ENCODE data around the gene POLR2E. TPM values are rescaled to one million over a fixed set of nuclear protein-coding genes. Genes with fewer than 3 reads are reported as not detected.
A peak's percentile ranks its signal among the peaks of the same experiment; 100 is the strongest.

POLR2E gene
- total and polyA plus RNA-seq, 10 of the 15 experiments (the other 5 are each of a cell fraction or from before 2014, with no cell fraction given): 4.0 to 487 (median 200) TPM

DNA sequence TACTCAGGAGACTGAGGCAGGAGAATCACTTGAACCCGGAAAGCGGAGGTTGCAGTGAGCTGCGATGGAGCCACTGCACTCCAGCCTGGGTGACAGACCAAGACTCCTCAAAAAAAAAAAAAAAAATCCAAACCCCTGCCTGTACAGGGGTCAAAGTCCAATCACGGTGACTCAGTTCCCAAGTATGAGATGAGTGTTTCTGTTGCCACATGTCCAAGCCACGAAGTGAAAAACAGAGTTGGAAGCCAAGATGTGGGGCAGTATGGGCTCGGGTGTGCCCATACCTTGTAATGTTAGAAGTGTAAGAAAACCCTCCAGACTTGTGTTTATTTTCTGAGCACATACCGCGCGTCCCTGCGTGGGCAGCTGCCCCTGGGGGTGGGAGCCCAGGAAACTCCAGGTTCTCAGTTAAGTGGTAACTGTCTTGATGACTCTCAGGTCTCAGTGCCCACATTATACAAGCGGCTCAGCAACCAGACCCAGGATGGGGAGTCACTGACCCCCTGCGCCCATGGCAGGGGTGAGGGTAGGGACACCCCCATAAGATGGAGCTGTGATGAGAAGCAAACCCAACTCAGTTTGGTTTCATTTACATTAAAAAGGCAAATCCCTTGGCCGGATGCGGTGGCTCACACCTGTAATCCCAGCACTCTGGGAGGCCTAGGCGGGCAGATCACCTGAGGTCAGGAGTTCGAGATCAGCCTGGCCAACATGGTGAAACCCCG is 7.4 kb upstream of the POLR2E start (continued):
- TF ChIP-seq PRDM15 (CRISPR knock-in tag; IDR thresholded peaks at IDR 0.05) (no peak), IRF4 (IDR thresholded peaks at IDR 0.05; ENCODE audit: low read depth, low read length) (peak; percentile 94), MTA3 (IDR thresholded peaks at IDR 0.05; ENCODE audit: borderline replicate concordance, low read length) (no peak), RFX5 (IDR thresholded peaks at IDR 0.05; ENCODE audit: low read depth, low read length) (no peak), ZNF207 (IDR thresholded peaks at IDR 0.05; ENCODE audit: borderline replicate concordance) (no peak), JUNB (IDR thresholded peaks at IDR 0.05) (peak; percentile 95), CREB1 (IDR thresholded peaks at IDR 0.05; ENCODE audit: low read depth) (no peak), KLF5 (IDR thresholded peaks at IDR 0.05; ENCODE audit: partially characterized antibody) (peak; percentile 55), POU2F2 (IDR thresholded peaks at IDR 0.05; ENCODE audit: borderline replicate concordance, low read depth, low read length) (no peak), PAX8 (IDR thresholded peaks at IDR 0.05) (no peak), BCL11A (IDR thresholded peaks at IDR 0.05; ENCODE audit: low read depth, low read length) (peak; percentile 93), SMAD1 (IDR thresholded peaks at IDR 0.05; ENCODE audit: low read depth, partially characterized antibody) (no peak), NFYA (IDR thresholded peaks at IDR 0.05; ENCODE audit: borderline replicate concordance, low read depth, low read length) (no peak), PAX5 (IDR thresholded peaks at IDR 0.05; ENCODE audit: borderline replicate concordance, low read depth, low read length) (no peak; the same call in 1 of the 2 replicates), MEF2B (IDR thresholded peaks at IDR 0.05; ENCODE audit: partially characterized antibody, poor library complexity, severe bottlenecking) (peak; percentile 61), TAF1 (IDR thresholded peaks at IDR 0.05; ENCODE audit: borderline replicate concordance, low read depth, low read length) (no peak), NFYB (IDR thresholded peaks at IDR 0.05; ENCODE audit: insufficient read depth, low read depth, low read length) (no peak), NR2C1 (IDR thresholded peaks at IDR 0.05) (peak; percentile 58), ESRRA (IDR thresholded peaks at IDR 0.05; ENCODE audit: low read length) (no peak; the same call in none of the 2 replicates), ZNF622 (IDR thresholded peaks at IDR 0.05) (no peak), NFXL1 (IDR thresholded peaks at IDR 0.05; ENCODE audit: borderline replicate concordance) (no peak), TCF7 (IDR thresholded peaks at IDR 0.05; ENCODE audit: borderline replicate concordance) (no peak), CBFB (IDR thresholded peaks at IDR 0.05; ENCODE audit: low read depth) (peak; percentile 47; the same call in 1 of the 2 replicates), SPI1 (IDR thresholded peaks at IDR 0.05; ENCODE audit: borderline replicate concordance, insufficient read depth, low read depth, low read length) (no peak), CHD2 (IDR thresholded peaks at IDR 0.05; ENCODE audit: borderline replicate concordance, low read depth, low read length) (no peak), PML (IDR thresholded peaks at IDR 0.05; ENCODE audit: low read length) (no peak)
- TF ChIP-seq, protein P1, sequence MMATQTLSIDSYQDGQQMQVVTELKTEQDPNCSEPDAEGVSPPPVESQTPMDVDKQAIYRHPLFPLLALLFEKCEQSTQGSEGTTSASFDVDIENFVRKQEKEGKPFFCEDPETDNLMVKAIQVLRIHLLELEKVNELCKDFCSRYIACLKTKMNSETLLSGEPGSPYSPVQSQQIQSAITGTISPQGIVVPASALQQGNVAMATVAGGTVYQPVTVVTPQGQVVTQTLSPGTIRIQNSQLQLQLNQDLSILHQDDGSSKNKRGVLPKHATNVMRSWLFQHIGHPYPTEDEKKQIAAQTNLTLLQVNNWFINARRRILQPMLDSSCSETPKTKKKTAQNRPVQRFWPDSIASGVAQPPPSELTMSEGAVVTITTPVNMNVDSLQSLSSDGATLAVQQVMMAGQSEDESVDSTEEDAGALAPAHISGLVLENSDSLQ (IDR thresholded peaks at IDR 0.05): no peak
- TF ChIP-seq, protein P2, sequence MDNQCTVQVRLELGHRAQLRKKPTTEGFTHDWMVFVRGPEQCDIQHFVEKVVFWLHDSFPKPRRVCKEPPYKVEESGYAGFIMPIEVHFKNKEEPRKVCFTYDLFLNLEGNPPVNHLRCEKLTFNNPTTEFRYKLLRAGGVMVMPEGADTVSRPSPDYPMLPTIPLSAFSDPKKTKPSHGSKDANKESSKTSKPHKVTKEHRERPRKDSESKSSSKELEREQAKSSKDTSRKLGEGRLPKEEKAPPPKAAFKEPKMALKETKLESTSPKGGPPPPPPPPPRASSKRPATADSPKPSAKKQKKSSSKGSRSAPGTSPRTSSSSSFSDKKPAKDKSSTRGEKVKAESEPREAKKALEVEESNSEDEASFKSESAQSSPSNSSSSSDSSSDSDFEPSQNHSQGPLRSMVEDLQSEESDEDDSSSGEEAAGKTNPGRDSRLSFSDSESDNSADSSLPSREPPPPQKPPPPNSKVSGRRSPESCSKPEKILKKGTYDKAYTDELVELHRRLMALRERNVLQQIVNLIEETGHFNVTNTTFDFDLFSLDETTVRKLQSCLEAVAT (IDR thresholded peaks at IDR 0.05): no peak

All from GM12878 (cell line).